Measurements from ENCODE around the gene SPTSSA. TPM values are rescaled to one million over a fixed set of nuclear protein-coding genes. Genes with fewer than 3 reads are reported as not detected.

SPTSSA gene
- total and polyA plus RNA-seq, 10 of the 15 experiments (the other 5 are each of a cell fraction or from before 2014, with no cell fraction given) = 9.3 to 37.7 (median 21.0) TPM

DNA sequence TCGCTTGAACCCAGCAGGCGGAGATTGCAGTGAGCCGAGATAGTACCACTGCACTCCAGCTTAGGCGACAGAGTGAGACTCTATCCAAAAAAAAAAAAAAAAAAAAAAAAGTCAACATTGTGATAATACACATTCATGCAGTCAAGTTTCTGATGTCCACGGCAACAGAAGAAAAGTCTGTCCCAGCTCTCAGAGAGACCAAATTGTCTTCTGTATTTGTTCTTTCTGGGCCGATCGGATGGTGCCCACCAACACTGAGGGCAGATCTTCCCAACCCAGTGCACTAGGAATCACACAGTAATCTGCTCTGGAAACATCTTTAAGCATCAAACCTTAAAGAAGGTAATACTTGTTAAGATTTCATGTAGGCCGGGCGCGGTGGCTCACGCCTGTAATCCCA lies 45.8 kb upstream of the SPTSSA start:
- H3K9me3 ChIP-seq (replicated peaks; ENCODE audit: control insufficient read depth, insufficient read depth, low read length) = no peaks in the 10 kb centered on the region
- H3K79me2 ChIP-seq (ENCODE audit: control insufficient read depth, insufficient read depth, low read length) = no peaks in the 10 kb centered on the region
- intact Hi-C loops (cut with micrococcal nuclease; ENCODE audit: unreplicated experiment) = no loop called here
- SMC1A ChIA-PET (ENCODE audit: uncharacterized antibody, unreplicated experiment) = interaction anchor here (0.6 kb wide), 1 partner anchor 67 kb away, joined by 3 read pairs; no protein-coding TSS in a partner anchor
- no peak overlapping the region for H3K4me3 ChIP-seq
- FAIRE-seq = no peak
- no peak for DNase-seq (ENCODE audit: low read depth, low spot score)
- no peak overlapping the region for H2AFZ ChIP-seq (ENCODE audit: control insufficient read depth, low read depth, low read length)
- H3K36me3 ChIP-seq (ENCODE audit: control insufficient read depth in 2 of 2, insufficient read depth in 2 of 2, low read length in 1 of 2) = no peaks in the 10 kb centered on the region
- 94% methylated on average over 9 of the region's 11 CpGs for WGBS (ENCODE audit: insufficient coverage, insufficient replicate concordance, low lambda C conversion rate, missing lambda C conversion rate)
- H3K4me2 ChIP-seq (ENCODE audit: control insufficient read depth, insufficient read depth) = no peak overlapping the region
- TF ChIP-seq MYB (IDR thresholded peaks at IDR 0.05; ENCODE audit: borderline replicate concordance, low read depth, low read length) (no peak), SMC3 (IDR thresholded peaks at IDR 0.05; ENCODE audit: borderline replicate concordance, low read length) (no peak), ASH2L (IDR thresholded peaks at IDR 0.05; ENCODE audit: borderline replicate concordance, low read depth) (no peak), MYC (IDR thresholded peaks at IDR 0.05; ENCODE audit: insufficient read depth, insufficient read length, insufficient replicate concordance, low read length, severe bottlenecking) (no peak), MXI1 (IDR thresholded peaks at IDR 0.05; ENCODE audit: low read depth, low read length) (no peak), GABPA (IDR thresholded peaks at IDR 0.05; ENCODE audit: low read depth) (no peak), RAD21 (IDR thresholded peaks at IDR 0.05; ENCODE audit: insufficient read depth, low read depth, low read length) (no peak), SUZ12 (IDR thresholded peaks at IDR 0.05; ENCODE audit: unreplicated experiment) (no peak), HDAC2 (IDR thresholded peaks at IDR 0.05) (no peak), PML (IDR thresholded peaks at IDR 0.05; ENCODE audit: low read length) (no peak), TAF1 (IDR thresholded peaks at IDR 0.05; ENCODE audit: borderline replicate concordance, low read depth, low read length) (no peak), RAD51 (IDR thresholded peaks at IDR 0.05) (no peak)
- TF ChIP-seq, protein P1, sequence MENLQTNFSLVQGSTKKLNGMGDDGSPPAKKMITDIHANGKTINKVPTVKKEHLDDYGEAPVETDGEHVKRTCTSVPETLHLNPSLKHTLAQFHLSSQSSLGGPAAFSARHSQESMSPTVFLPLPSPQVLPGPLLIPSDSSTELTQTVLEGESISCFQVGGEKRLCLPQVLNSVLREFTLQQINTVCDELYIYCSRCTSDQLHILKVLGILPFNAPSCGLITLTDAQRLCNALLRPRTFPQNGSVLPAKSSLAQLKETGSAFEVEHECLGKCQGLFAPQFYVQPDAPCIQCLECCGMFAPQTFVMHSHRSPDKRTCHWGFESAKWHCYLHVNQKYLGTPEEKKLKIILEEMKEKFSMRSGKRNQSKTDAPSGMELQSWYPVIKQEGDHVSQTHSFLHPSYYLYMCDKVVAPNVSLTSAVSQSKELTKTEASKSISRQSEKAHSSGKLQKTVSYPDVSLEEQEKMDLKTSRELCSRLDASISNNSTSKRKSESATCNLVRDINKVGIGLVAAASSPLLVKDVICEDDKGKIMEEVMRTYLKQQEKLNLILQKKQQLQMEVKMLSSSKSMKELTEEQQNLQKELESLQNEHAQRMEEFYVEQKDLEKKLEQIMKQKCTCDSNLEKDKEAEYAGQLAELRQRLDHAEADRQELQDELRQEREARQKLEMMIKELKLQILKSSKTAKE (IDR thresholded peaks at IDR 0.05; ENCODE audit: low read depth, poor library complexity, severe bottlenecking) = no peak
- H3K27me3 ChIP-seq (replicated peaks in 1 of 2; ENCODE audit: control insufficient read depth in 2 of 2, insufficient read depth in 2 of 2, low read length in 1 of 2) = no peaks in the 10 kb centered on the region
- POLR2A ChIA-PET = no interaction called here
- RAD21 ChIA-PET (ENCODE audit: unreplicated experiment) = interaction anchor here (0.7 kb wide), 1 partner anchor 214 kb away, joined by 5 read pairs; no protein-coding TSS in a partner anchor
- in situ Hi-C loops (cut with MboI) = no loop called here
- H3K4me1 ChIP-seq (ENCODE audit: control insufficient read depth, insufficient read depth, low read length) = no peaks in the 10 kb centered on the region
- no peaks in the 10 kb centered on the region for H4K20me1 ChIP-seq (ENCODE audit: control insufficient read depth, insufficient read depth)
- H3K27ac ChIP-seq (ENCODE audit: control insufficient read depth, insufficient read depth) = no peak overlapping the region
- no peak for ATAC-seq
- no TSS peak for BruUV-seq (replicated peaks)
- CTCF ChIA-PET = no interaction called here
- no peak overlapping the region for H3K9ac ChIP-seq (ENCODE audit: control insufficient read depth, insufficient read depth, low read length)
